M059J (cell line): ENCODE measurements around the gene CCDC73. TPM values are rescaled to one million over a fixed set of nuclear protein-coding genes. Genes with fewer than 3 reads are reported as not detected.

Experiments used
- total RNA-seq: library from RNA; depleted of rRNA; stranded (reverse); fragments of >200 nt; shearing (Covaris generic); gene quantifications from 2 replicates; pipeline ENCODE4 v1.2.3, GENCODE V29; 2014; rRNA removed

Gene CCDC73
- total RNA-seq, 1 experiment from 2014 or later: not detected

Other genes with a start within 250 kb of the CCDC73 start
- 762 and 937 TPM in 2 replicates for gene EIF3M, start 210.8 kb downstream of the CCDC73 start, total RNA-seq
- gene PRRG4, start 35.3 kb upstream of the CCDC73 start, total RNA-seq: 4.4 and 4.7 TPM in 2 replicates
- 17.7 and 30.1 TPM in 2 replicates for gene QSER1, start 98.1 kb upstream of the CCDC73 start, total RNA-seq
- 36.3 and 39.6 TPM in 2 replicates for gene DEPDC7, start 221.2 kb upstream of the CCDC73 start, total RNA-seq
- 18.3 and 30.3 TPM in 2 replicates for gene TCP11L1, start 244.9 kb upstream of the CCDC73 start, total RNA-seq